Heart right ventricle (tissue), 16 donors: Measurements from ENCODE around the gene TECPR2. TPM values are rescaled to one million over a fixed set of nuclear protein-coding genes. Genes with fewer than 3 reads are reported as not detected.
A peak's percentile ranks its signal among the peaks of the same experiment; 100 is the strongest.

Experiments
- ATAC-seq, 8 donors: fragments of 200-7000 bp; cut with Tn5 transposase; one replicate each; pipeline ENCODE4 v1.9.1; 2020; ENCODE audit warnings: mild to moderate bottlenecking in 8 of 8, moderate library complexity in 8 of 8, moderate number of reproducible peaks in 1 of 8
- DNase-seq, 2 donors: peaks; one replicate each; pipeline ENCODE4 v3.0.0-alpha.2; 2020
- H3K27ac ChIP-seq, 10 donors: fragments of 200-600 bp; sonication (generic) in 2 of 10; one replicate each; pipeline versions ENCODE4 v1.5.0 to v1.8.0; 2020 to 2022; ENCODE audit warnings: mild to moderate bottlenecking in 3 of 10
- H3K27me3 ChIP-seq, 7 donors: fragments of 200-600 bp; one replicate each; pipeline ENCODE4 v1.8.0; 2021 to 2022; ENCODE audit warnings: mild to moderate bottlenecking in 2 of 7
- H3K36me3 ChIP-seq, 9 donors: fragments of 200-600 bp; sonication (generic) in 1 of 9; one replicate each; pipeline versions ENCODE4 v1.5.0 to v1.8.0; 2020 to 2022; ENCODE audit warnings: mild to moderate bottlenecking in 2 of 9
- H3K4me1 ChIP-seq, 9 donors: fragments of 200-600 bp; sonication (generic) in 1 of 9; one replicate each; pipeline versions ENCODE4 v1.5.0 to v1.8.0; 2020 to 2022; ENCODE audit warnings: mild to moderate bottlenecking in 4 of 9
- H3K4me3 ChIP-seq, 10 donors: fragments of 200-600 bp; sonication (generic) in 2 of 10; one replicate each; pipeline versions ENCODE4 v1.5.0 to v1.8.0; 2020 to 2022; ENCODE audit warnings: mild to moderate bottlenecking in 7 of 10, moderate library complexity in 2 of 10
- H3K9me3 ChIP-seq, 11 donors: fragments of 200-600 bp in 10 of 11; sonication (generic) in 2 of 11; one replicate each; pipeline versions ENCODE4 v1.5.0 to v1.8.0; 2013 to 2022; ENCODE audit warnings: mild to moderate bottlenecking in 2 of 11, control low read depth in 1 of 11, moderate library complexity in 1 of 11
- CTCF ChIP-seq, 9 donors: fragments of 200-600 bp; sonication (generic) in 2 of 9; IDR thresholded peaks; one replicate each; pipeline versions ENCODE4 v1.5.0 to v1.8.0; 2021 to 2022; ENCODE audit warnings: antibody characterized with exemption in 9 of 9, mild to moderate bottlenecking in 5 of 9, moderate library complexity in 1 of 9
- WGBS, 2 donors: extraction: QIAGEN DNeasy Blood & Tissue Kit; methylation state at CpG; one replicate each; pipeline ENCODE4 v1.1.7; 2013; ENCODE audit warnings: inconsistent platforms in 1 of 2; 5-methylcytosine and 5-hydroxymethylcytosine counted together
- intact Hi-C, 10 donors: fragments of 100-400 bp; cut with DNase I; formaldehyde crosslinking; loops; one replicate each; pipeline versions ENCODE4 v1.11.1 to v1.14.2; 2022
- polyA plus RNA-seq, 2 donors: library from polyadenylated mRNA; stranded (reverse); fragments of 200-250 nt; gene quantifications; one replicate each; pipeline ENCODE4 v1.2.3, GENCODE V29; 2013
- total RNA-seq, 10 donors: library from RNA; stranded (reverse); fragmentation: NEBNext Ultra II Directional in 3 of 10; extraction: Animal tissue kit (Norgen Biotek cat#: 25700) in 3 of 10; gene quantifications; one replicate each; pipeline versions ENCODE4 v1.2.1 to v1.2.4, GENCODE V29; 2021 to 2023
- donor health status: Arrhythmogenic right ventricular cardiomyopathy.
- donor health status: ischemic (EF 13 %, LVEDD 7.1; RV severe dilation, severe dysfunction).
- donor health status: healthy with polysubstance abuse.
- donor health status: DM: no; HTN: yes; CAD: no.
- donor health status: DM: no; HTN: no; CAD: no.
- donor health status: ischemic (EF 25% LVEDD 6.9; RV normal size, moderate dysfunction).
- donor health status: ischemic (EF 25% LVEDD 5.7; RV mildly dilated, moderate dysfunction).
- donor health status: healthy.
- donor health status: DM: yes; HTN: yes; CAD: no.
- donor health status: Ischemic cardiomyopathy.
- donor health status: ischemic (EF 35%, LVEDD 5.7; RV mildly dilated, moderate dysfunction).
- donor health status: nonischemic (EF 11% LVEDD 7.7; RV severe dilation, severe dysfunction).
- donor health status: DM: yes; HTN: yes; CAD: no.
- donor health status: PGD.
- donor health status: ischemic (EF 29% LVEDD 5.4; RV normal size, mild dysfunction).
- donor health status: nonischemic (EF 23%, LVEDD 6.1; RV moderate dilation, normal function).

The TECPR2 gene
- total and polyA plus RNA-seq, 12 donors = 6.8 to 34.2 (median 24.8) TPM

DNA sequence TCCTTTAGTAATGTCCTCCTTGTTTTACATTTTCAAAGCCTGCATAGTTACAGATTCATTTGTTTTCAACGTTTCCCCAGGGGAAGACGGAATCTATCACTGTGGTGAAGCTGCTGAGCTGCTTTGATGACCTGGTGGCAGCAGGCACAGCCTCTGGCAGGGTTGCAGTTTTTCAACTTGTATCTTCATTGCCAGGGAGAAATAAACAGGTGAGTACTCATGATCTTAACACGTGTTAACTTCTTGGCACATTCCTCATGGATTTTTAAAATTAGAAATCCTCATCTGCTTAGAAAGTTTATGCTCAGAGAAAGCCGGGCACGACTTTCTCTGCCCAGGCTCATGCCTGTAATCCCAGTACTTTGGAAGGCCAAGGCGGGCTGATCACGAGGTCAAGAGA is 44.5 kb downstream of the TECPR2 start:
- TF ChIP-seq CTCF (IDR thresholded peaks at IDR 0.05) = no peak
- Histone ChIP-seq H3K4me3 (no peak overlapping the region), H3K27me3 (no peaks in the 10 kb centered on the region), H3K9me3 (peaks cover 0 to 17% (median 12%) of the 10 kb centered on the region in 11 donors), H3K4me1 (peaks cover 0 to 19% (median 11%) of the 10 kb centered on the region in 9 donors), H3K36me3 (peaks cover 0 to 42% (median 0%) of the 10 kb centered on the region in 9 donors), H3K27ac (peak overlapping the region; percentile 50 to 86 (median 74))
- DNase-seq (peak in 1 of 2 donors; percentile 13), ATAC-seq (peak in 6 of 8 donors; percentile 34 to 72 (median 58))
- WGBS, 2 donors = 52 to 72% methylated on average over 7 of the region's 7 CpGs
- intact Hi-C loops = no loop called here

DNA sequence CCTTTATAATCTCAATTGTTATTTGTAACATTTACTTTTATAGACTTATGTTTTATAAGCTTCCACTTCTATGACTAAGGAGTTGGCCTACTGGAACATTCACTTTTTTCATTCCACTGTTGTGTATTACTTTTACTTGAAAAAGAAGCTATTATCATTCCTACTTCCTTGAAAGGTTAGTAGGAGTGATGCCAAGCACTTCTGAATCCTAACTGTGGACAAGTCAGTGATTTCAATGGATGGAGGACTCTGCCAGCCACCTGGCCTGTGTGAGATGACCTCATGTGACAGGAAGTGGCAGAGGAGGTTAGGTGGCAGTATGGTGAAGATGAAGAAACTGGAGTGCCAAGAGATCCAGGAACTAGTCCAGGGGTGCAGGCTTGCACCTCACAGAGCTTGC is 46.0 kb downstream of the TECPR2 start:
- peaks cover 0 to 3% (median 0%) of the 10 kb centered on the region in 11 donors for H3K9me3 ChIP-seq
- H3K27ac ChIP-seq = peak overlapping the region; percentile 45 to 86 (median 72)
- peak in 1 of 2 donors; percentile 16 for DNase-seq
- H3K4me1 ChIP-seq = peaks cover 0 to 19% (median 11%) of the 10 kb centered on the region in 9 donors
- no peak for TF ChIP-seq CTCF (IDR thresholded peaks at IDR 0.05)
- intact Hi-C loops = no loop called here
- H3K27me3 ChIP-seq = no peaks in the 10 kb centered on the region
- H3K4me3 ChIP-seq = no peak overlapping the region
- ATAC-seq = peak in 7 of 8 donors; percentile 55 to 81 (median 69)
- H3K36me3 ChIP-seq = peaks cover 0 to 50% (median 0%) of the 10 kb centered on the region in 9 donors

- H3K4me3 ChIP-seq = no peak overlapping the region
- no peaks in the 10 kb centered on the region for H3K4me1 ChIP-seq
- 89 to 94% methylated on average over 16 of the region's 16 CpGs for WGBS, 2 donors
- DNase-seq (no peak), ATAC-seq (peak in 2 of 8 donors; percentile 9 to 21)
- H3K27me3 ChIP-seq = no peaks in the 10 kb centered on the region
- intact Hi-C loops = no loop called here
- H3K9me3 ChIP-seq = no peaks in the 10 kb centered on the region
- no peak overlapping the region for H3K27ac ChIP-seq
- TF ChIP-seq CTCF (IDR thresholded peaks at IDR 0.05) = no peak
- H3K36me3 ChIP-seq = peaks cover 0 to 69% (median 13%) of the 10 kb centered on the region in 9 donors
Measured at GRCh38 chr14:102415671-102416070, 52.9 kb downstream of the TECPR2 start.

DNA sequence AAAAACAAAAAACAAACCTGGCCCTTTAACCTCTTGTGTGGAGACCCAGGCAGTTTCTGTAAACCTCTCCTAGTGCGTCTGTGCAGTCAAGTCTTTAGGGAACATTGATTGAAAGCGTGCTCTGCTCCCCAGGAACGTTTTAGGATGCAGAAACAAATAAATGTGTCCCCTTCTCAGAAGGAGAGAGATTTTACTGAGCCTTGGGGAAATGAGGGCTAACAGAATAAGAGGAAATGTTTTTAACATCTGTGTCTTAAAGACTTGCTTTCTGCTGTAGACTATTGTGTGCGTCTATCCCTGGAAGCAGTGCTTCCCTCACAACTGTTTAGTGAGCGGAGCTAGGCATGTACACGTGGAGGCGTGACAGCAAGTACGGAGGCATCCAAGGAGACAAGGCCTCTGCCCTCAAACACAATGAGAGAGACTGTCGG is 54.3 kb downstream of the TECPR2 start:
- Histone ChIP-seq H3K4me1 (no peaks in the 10 kb centered on the region), H3K36me3 (peaks cover 0 to 78% (median 13%) of the 10 kb centered on the region in 9 donors), H3K4me3 (no peak overlapping the region), H3K27me3 (no peaks in the 10 kb centered on the region), H3K9me3 (no peaks in the 10 kb centered on the region), H3K27ac (no peak overlapping the region)
- ATAC-seq (peak in 1 of 8 donors; percentile 13), DNase-seq (no peak)
- intact Hi-C loops = no loop called here
- 64 to 69% methylated on average over 9 of the region's 9 CpGs for WGBS, 2 donors
- no peak for TF ChIP-seq CTCF (IDR thresholded peaks at IDR 0.05)
